22Rv1 (cell line): ENCODE measurements around the gene RNF38.

Source experiments
- CTCF ChIP-seq: fragments of 450-650 bp; IDR thresholded peaks from 2 replicates; pipeline ENCODE4 v1.5.1; 2017; ENCODE audit warnings: mild to moderate bottlenecking
- ZFX ChIP-seq: fragments of 450-650 bp; IDR thresholded peaks from 2 replicates; pipeline ENCODE4 v1.6.1; 2017; ENCODE audit warnings: antibody characterized with exemption, borderline replicate concordance

GRCh38 chr9:36358486-36358885 lies 41.6 kb downstream of the RNF38 start:
- TF ChIP-seq CTCF (no peak), ZFX (no peak)
